Measurements from ENCODE around the gene SCARF1. TPM values are rescaled to one million over a fixed set of nuclear protein-coding genes. Genes with fewer than 3 reads are reported as not detected.

SCARF1 gene
- 2.7 and 13.0 TPM in 2 replicates for total RNA-seq

GRCh38 chr17:1645207-1646171, at the start of gene SCARF1:
Gene SCARF1, minus strand, starts transcription at chr17:1645732. Its CDS starts 35 bp downstream, at chr17:1645697.

GRCh38 chr17:1684378-1685189, 39.1 kb upstream of the SCARF1 start, which contains the start of gene PRPF8:
Gene PRPF8, minus strand, starts transcription at chr17:1684867. Its CDS starts 296 bp downstream, at chr17:1684571.

GRCh38 chr17:1649844-1650501, 4.4 kb upstream of the SCARF1 start, which contains the start of gene RILP:
Gene RILP, minus strand, starts transcription at chr17:1649866. Its CDS starts 62 bp downstream, at chr17:1649804.

GRCh38 chr17:1627982-1628855, 17.3 kb downstream of the SCARF1 start, which contains the start of gene SLC43A2:
Gene SLC43A2, minus strand, starts transcription at chr17:1628834. Its CDS starts 960 bp downstream, at chr17:1627874.

Other genes starting within 250 kb of the SCARF1 start
- 405 and 717 TPM in 2 replicates for gene YWHAE, start 245.5 kb downstream of the SCARF1 start, total RNA-seq
- 51.5 and 58.7 TPM in 2 replicates for gene CRK, start 189.5 kb downstream of the SCARF1 start, total RNA-seq
- gene MYO1C, start 153.0 kb downstream of the SCARF1 start, total RNA-seq = 139 and 153 TPM in 2 replicates
- gene INPP5K, start 129.1 kb downstream of the SCARF1 start, total RNA-seq = 49.7 and 51.0 TPM in 2 replicates
- 33.9 and 36.4 TPM in 2 replicates for gene PITPNA, start 82.9 kb downstream of the SCARF1 start, total RNA-seq
- gene SLC43A2, start 16.9 kb downstream of the SCARF1 start, total RNA-seq = 7.3 and 17.2 TPM in 2 replicates
- 10.8 and 13.9 TPM in 2 replicates for gene RILP, start 4.1 kb upstream of the SCARF1 start, total RNA-seq
- gene PRPF8, start 39.1 kb upstream of the SCARF1 start, total RNA-seq = 187 and 236 TPM in 2 replicates
- 1.3 and 4.6 TPM in 2 replicates for gene TLCD2, start 64.6 kb upstream of the SCARF1 start, total RNA-seq
- 29.2 and 60.6 TPM in 2 replicates for gene WDR81, start 79.0 kb upstream of the SCARF1 start, total RNA-seq
- gene SERPINF2, start 97.1 kb upstream of the SCARF1 start, total RNA-seq = 0.49 and 48.9 TPM in 2 replicates
- 8.6 and 131 TPM in 2 replicates for gene SERPINF1, start 116.3 kb upstream of the SCARF1 start, total RNA-seq
- 6.3 and 6.5 TPM in 2 replicates for gene SMYD4, start 184.2 kb upstream of the SCARF1 start, total RNA-seq
- gene RPA1, start 184.3 kb upstream of the SCARF1 start, total RNA-seq = 21.7 and 41.1 TPM in 2 replicates

All from mesangial cell (primary cell).